ENCODE data around the gene TRAK2.
"Not testable (repeated sequence)": the region's sequence is repeated elsewhere in the genome, so short reads cannot be mapped to it uniquely, and the experiment has no call there.

Gene TRAK2, protein sequence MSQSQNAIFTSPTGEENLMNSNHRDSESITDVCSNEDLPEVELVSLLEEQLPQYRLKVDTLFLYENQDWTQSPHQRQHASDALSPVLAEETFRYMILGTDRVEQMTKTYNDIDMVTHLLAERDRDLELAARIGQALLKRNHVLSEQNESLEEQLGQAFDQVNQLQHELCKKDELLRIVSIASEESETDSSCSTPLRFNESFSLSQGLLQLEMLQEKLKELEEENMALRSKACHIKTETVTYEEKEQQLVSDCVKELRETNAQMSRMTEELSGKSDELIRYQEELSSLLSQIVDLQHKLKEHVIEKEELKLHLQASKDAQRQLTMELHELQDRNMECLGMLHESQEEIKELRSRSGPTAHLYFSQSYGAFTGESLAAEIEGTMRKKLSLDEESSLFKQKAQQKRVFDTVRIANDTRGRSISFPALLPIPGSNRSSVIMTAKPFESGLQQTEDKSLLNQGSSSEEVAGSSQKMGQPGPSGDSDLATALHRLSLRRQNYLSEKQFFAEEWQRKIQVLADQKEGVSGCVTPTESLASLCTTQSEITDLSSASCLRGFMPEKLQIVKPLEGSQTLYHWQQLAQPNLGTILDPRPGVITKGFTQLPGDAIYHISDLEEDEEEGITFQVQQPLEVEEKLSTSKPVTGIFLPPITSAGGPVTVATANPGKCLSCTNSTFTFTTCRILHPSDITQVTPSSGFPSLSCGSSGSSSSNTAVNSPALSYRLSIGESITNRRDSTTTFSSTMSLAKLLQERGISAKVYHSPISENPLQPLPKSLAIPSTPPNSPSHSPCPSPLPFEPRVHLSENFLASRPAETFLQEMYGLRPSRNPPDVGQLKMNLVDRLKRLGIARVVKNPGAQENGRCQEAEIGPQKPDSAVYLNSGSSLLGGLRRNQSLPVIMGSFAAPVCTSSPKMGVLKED

GRCh38 chr2:201451292-201452057 is at the start of gene TRAK2, which contains the start of gene STRADB:
Gene TRAK2 (minus strand): TSS chr2:201451458. CDS start chr2:201420507, 30,951 bp downstream.
Gene STRADB (plus strand): TSS chr2:201451740. CDS start chr2:201454841, 3,101 bp downstream.
- peak within 1 kb of the TSS; percentile 83 for H3K4me3 ChIP-seq (ENCODE audit: low read depth, low read length)
- peak; percentile 82 for DNase-seq (ENCODE audit: low read depth)

DNA sequence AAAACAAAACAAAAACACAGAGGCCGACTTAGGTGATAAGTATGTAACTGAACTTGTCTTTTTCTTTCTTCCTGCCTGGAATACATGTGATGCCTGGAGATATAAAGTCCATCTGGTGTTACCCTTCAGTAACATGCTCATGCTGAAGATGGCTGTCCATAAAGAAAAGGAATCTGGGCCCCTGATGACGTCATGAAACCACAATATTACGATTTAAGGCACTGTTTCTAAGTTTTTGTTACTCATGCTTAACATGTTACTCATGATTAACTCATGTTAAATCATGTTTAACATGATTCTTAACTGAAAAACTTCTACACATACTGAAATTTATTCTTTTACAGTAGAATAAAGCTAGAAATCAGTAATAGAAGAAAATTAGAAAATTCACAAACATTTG is 49.3 kb upstream of the TRAK2 start:
- peak; percentile 19 for DNase-seq (ENCODE audit: low read depth)
- no peak overlapping the region for H3K4me3 ChIP-seq (ENCODE audit: low read depth, low read length)

- no peak overlapping the region for H3K4me3 ChIP-seq (ENCODE audit: low read depth, low read length)
- no peak for DNase-seq (ENCODE audit: low read depth)
Observed at GRCh38 chr2:201496785-201497184, 45.5 kb upstream of the TRAK2 start.

DNA sequence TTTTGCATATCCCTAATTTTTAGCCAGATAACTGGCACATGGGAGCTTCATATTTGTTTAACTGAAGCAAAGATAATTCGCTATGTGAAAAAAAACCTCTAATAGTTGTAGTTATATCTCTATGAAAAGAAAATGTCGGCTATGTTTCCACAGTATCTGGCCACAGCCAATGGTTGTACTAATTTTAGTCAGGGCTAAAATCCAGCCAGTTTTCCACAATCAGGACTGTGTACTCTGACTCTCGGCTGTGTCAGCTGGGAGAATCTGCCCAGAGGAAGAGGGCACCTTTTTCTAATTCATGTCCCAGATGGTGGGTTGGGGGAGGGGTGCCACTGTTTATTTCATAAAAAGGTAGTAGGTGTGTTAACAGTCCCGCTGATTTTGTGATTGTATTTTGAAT is 39.0 kb upstream of the TRAK2 start:
- H3K4me3 ChIP-seq (ENCODE audit: low read depth, low read length): no peak overlapping the region
- no peak for DNase-seq (ENCODE audit: low read depth)

DNA sequence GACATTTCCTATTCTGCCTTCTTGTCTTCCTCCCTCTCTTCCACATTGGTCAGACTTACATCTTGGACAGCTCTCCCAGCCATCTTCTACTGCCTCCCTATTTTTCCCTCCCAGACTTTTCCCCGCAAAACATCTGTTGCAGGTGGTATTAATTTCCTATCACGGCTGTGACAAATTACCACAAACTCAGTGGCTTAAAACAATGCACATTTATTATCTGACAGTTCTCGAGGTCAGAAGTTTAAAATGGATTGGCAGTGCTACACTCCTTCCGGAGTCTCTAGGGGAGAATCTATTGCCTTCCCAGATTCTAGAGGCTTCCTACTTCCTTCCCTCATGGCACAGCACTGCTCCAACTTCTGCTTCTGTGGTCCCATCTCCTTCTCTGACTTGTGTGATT is 33.5 kb upstream of the TRAK2 start:
- DNase-seq (ENCODE audit: low read depth): no peak
- no peak overlapping the region for H3K4me3 ChIP-seq (ENCODE audit: low read depth, low read length)

DNA sequence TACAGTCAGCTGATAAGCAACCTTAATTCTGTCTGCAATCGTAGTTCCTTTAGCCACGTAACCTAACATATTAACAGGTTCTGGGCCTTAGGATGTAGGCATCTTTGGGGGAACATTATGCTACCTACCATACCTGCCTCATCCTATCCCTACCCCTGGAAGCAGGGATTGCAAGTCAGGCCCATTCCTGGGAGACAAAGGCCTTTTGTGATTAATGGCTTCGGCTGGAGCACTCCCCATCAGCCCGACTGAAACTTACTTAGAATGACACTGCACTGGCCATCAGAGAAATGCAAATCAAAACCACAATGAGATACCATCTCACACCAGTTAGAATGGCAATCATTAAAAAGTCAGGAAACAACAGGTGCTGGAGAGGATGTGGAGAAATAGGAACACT is 32.5 kb upstream of the TRAK2 start:
- H3K4me3 ChIP-seq (ENCODE audit: low read depth, low read length): not testable (repeated sequence)

DNA sequence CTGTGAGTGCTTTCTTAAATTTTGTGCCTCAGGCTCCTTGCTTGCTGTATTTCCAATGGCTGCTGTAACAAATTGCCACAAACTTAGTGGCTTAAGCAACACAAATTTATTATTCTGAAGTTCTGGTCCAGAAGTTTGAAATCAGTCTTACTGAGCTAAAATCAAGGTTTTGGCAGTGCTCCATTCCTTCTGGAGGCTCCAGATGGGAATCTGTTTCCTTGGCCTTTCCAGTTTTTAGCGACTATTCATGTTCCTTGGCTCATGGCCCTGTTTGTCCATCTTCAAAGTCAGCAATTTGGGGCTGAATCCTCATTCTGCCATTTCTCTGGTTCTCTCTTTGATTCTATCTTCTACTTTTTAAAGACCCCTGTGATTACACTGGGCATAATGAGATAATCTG is 32.1 kb upstream of the TRAK2 start:
- no peak for DNase-seq (ENCODE audit: low read depth)
- H3K4me3 ChIP-seq (ENCODE audit: low read depth, low read length): no peak overlapping the region

More for the DNA sequence above, 32.5 kb upstream of the TRAK2 start:
- not testable (repeated sequence) for DNase-seq (ENCODE audit: low read depth)

DNA sequence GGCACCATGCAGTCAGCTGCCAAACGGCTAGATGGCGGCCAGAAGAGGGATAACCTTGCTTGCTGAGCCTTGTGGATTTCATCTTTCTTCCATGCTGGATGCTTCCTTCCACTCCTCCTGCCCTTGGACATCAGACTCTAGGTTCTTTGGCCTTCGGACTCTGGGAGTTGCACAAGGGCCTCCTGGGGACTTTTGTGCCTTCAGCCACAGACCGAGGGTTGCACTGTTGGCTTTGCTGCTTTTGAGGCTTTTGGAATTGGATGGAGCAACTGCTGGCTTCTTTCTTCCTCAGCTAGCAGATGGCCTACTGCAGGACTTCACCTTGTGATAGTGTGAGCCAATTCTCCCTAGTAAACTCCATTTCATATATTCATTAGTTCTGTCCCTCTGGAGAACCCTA is 31.3 kb upstream of the TRAK2 start:
- no peak overlapping the region for H3K4me3 ChIP-seq (ENCODE audit: low read depth, low read length)

GRCh38 chr2:201472411-201472810 is 21.2 kb upstream of the TRAK2 start:
- H3K4me3 ChIP-seq (ENCODE audit: low read depth, low read length): no peak overlapping the region
- no peak for DNase-seq (ENCODE audit: low read depth)

More for the DNA sequence above, 31.3 kb upstream of the TRAK2 start:
- no peak for DNase-seq (ENCODE audit: low read depth)

GRCh38 chr2:201471732-201472393 is 20.6 kb upstream of the TRAK2 start:
- peak; percentile 33 for DNase-seq (ENCODE audit: low read depth)
- no peak overlapping the region for H3K4me3 ChIP-seq (ENCODE audit: low read depth, low read length)

GRCh38 chr2:201470821-201471731 is 19.8 kb upstream of the TRAK2 start:
- no peak for DNase-seq (ENCODE audit: low read depth)
- no peak overlapping the region for H3K4me3 ChIP-seq (ENCODE audit: low read depth, low read length)

- H3K4me3 ChIP-seq (ENCODE audit: low read depth, low read length): no peak overlapping the region
- DNase-seq (ENCODE audit: low read depth): no peak
Observed at GRCh38 chr2:201467666-201468065, 16.4 kb upstream of the TRAK2 start.

DNA sequence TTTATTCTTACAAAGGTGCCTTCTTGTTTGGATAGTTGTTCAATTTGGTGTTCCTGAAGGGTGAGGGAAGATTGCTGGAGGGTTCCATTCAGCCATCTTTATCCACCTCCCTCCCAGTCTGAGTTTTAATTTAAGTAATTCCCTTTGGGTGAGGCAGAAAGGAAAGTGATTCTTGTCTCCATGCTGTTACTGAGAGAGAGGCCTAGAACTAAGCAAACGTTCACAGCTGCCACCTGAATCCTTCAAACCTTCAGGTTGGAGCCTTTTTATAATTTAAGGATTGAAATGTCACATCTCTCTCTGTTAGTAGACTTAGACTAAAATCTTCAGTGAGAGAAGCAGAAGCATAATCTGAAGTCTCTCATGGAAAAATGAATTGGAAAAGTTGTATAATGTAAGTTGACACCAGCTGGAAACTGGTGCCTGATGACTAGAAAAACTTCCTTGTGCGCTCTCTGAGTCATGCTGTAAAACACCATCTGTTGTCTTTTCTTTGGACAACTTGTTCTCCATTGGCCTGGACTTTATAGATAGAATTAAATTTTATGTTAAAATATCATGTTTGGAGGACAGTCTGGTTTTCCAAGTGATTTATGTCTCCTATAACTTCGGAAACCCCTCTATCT is 14.9 kb upstream of the TRAK2 start:
- H3K4me3 ChIP-seq (ENCODE audit: low read depth, low read length): no peak overlapping the region
- peak; percentile 68 for DNase-seq (ENCODE audit: low read depth)

GRCh38 chr2:201465524-201465971 is 14.3 kb upstream of the TRAK2 start:
- no peak for DNase-seq (ENCODE audit: low read depth)
- no peak overlapping the region for H3K4me3 ChIP-seq (ENCODE audit: low read depth, low read length)

DNA sequence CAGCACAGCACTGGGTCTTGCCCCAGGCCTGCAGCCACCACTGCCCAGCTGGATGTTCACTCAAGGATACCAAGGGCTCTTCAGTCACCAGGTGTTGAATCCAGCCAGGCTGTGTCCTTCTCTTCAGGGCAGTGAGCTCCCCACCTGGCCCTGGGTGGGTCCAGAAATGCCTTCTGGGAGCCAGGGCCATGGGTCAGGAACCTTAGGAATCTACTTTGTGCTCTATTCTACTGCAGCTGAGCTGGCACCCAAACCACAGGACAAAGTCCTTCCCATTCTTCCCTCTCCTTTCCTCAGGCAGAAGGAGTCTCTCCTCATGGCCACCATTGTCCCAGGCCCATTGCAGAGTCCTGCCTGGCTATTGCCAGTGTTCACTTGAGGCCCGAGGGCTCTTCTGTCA is 13.3 kb upstream of the TRAK2 start:
- no peak overlapping the region for H3K4me3 ChIP-seq (ENCODE audit: low read depth, low read length)
- DNase-seq (ENCODE audit: low read depth): no peak

GRCh38 chr2:201460532-201460931 is 9.3 kb upstream of the TRAK2 start:
- no peak overlapping the region for H3K4me3 ChIP-seq (ENCODE audit: low read depth, low read length)

DNA sequence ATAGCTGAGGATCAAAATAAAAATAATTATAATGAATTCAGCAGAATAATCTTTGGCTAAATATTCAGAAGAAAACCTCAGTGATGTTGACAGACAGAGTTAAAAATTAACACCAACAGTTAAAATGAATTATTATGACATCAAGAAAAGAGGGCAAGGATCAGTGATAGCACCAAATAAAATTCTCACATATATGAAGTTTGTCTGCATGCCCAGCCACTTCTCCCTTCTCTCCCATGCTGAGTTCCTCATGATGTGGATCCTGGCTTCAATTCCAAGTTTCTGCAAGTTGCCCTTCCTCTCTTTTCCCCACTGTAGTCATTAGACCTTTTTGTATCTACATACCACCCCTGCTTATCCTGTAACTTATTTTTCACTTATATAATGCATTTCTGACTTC is 7.1 kb upstream of the TRAK2 start:
- H3K4me3 ChIP-seq (ENCODE audit: low read depth, low read length): no peak overlapping the region
- no peak for DNase-seq (ENCODE audit: low read depth)

More at GRCh38 chr2:201460532-201460931, 9.3 kb upstream of the TRAK2 start:
- no peak for DNase-seq (ENCODE audit: low read depth)
